GM19025 (cell line): ENCODE results near the gene A3GALT2.
"Not testable (repeated sequence)": the region's sequence is repeated elsewhere in the genome, so short reads cannot be mapped to it uniquely, and the experiment has no call there.

Experiments
- ATAC-seq: cut with Tn5 transposase; IDR thresholded peaks from one replicate; pipeline ENCODE4 v1.9.1; 2021; ENCODE audit warnings: mild to moderate bottlenecking, low read depth, moderate library complexity; ENCODE audit not compliant: unreplicated experiment

A3GALT2 gene

GRCh38 chr1:33296082-33296458 is 24.8 kb downstream of the A3GALT2 start:
- no peak for ATAC-seq

- ATAC-seq: no peak
Observed at GRCh38 chr1:33295450-33296081, 25.3 kb downstream of the A3GALT2 start.

GRCh38 chr1:33295023-33295422 is 25.9 kb downstream of the A3GALT2 start:
- no peak for ATAC-seq

GRCh38 chr1:33294071-33295010 is 26.6 kb downstream of the A3GALT2 start:
- no peak for ATAC-seq

- no peak for ATAC-seq
Observed at GRCh38 chr1:33292726-33293340, 28.1 kb downstream of the A3GALT2 start.

- not testable (repeated sequence) for ATAC-seq
Observed at GRCh38 chr1:33290615-33291014, 30.3 kb downstream of the A3GALT2 start.

GRCh38 chr1:33289858-33290154 is 31.1 kb downstream of the A3GALT2 start:
- ATAC-seq: no peak

- no peak for ATAC-seq
Observed at GRCh38 chr1:33288976-33289857, 31.7 kb downstream of the A3GALT2 start.

GRCh38 chr1:33287317-33287716 is 33.6 kb downstream of the A3GALT2 start:
- ATAC-seq: no peak

- ATAC-seq: no peak
Observed at GRCh38 chr1:33286451-33287185, 34.3 kb downstream of the A3GALT2 start.

- ATAC-seq: no peak
Observed at GRCh38 chr1:33284049-33284448, 36.8 kb downstream of the A3GALT2 start.

GRCh38 chr1:33282791-33283190 is 38.1 kb downstream of the A3GALT2 start:
- no peak for ATAC-seq

- no peak for ATAC-seq
Observed at GRCh38 chr1:33281554-33282303, 39.2 kb downstream of the A3GALT2 start.

- no peak for ATAC-seq
Observed at GRCh38 chr1:33280091-33280661, 40.7 kb downstream of the A3GALT2 start.

- no peak for ATAC-seq
Observed at GRCh38 chr1:33277488-33278084, 43.3 kb downstream of the A3GALT2 start.

GRCh38 chr1:33276573-33277298 is 44.2 kb downstream of the A3GALT2 start:
- ATAC-seq: no peak

- no peak for ATAC-seq
Observed at GRCh38 chr1:33275706-33276572, 45.0 kb downstream of the A3GALT2 start.
